A549 (cell line): ENCODE measurements around the gene DDX27. TPM values are rescaled to one million over a fixed set of nuclear protein-coding genes. Genes with fewer than 3 reads are reported as not detected.

Experiments used
- ATAC-seq, 2 experiments: fragments of 200-7000 bp in 1 of 2; fragments of >200 bp in 1 of 2; cut with Nextera tagmentation in 1 of 2; cut with Tn5 transposase in 1 of 2; 3 replicates each; pipeline versions ENCODE4 v1.8.0 to v1.9.1; 2018 to 2020; ENCODE audit warnings: mild to moderate bottlenecking in 1 of 2, moderate library complexity in 1 of 2
- CTCF ChIA-PET: fragments of 300-600 bp; sonication (Branson Sonifier 250); formaldehyde crosslinking; extraction: SDS; loops from one replicate; lab custom pipeline; 2021; ENCODE audit warnings: antibody characterized with exemption, inconsistent platforms; lab: Yijun Ruan, JAX
- POLR2A ChIA-PET: fragments of 350-600 bp; formaldehyde crosslinking; extraction: SDS; loops from one replicate; lab custom pipeline; 2021; ENCODE audit warnings: antibody characterized with exemption, inconsistent platforms; lab: Yijun Ruan, JAX
- DNase-seq, 2 experiments: peaks; one replicate each; pipeline versions ENCODE4 v3.0.0 to v3.0.0-alpha.2; 2011 to 2016; ENCODE audit warnings: low read depth in 1 of 2, low spot score in 1 of 2
- FAIRE-seq: peaks from 2 replicates; lab custom pipeline; 2011; peaks lifted over from hg19 to GRCh38; lab: Jason Lieb, UNC
- H3K27ac ChIP-seq, 2 experiments: fragments of >200 bp; sonication (Bioruptor Twin); formaldehyde crosslinking; 3 replicates each; pipeline ENCODE4 v1.5.1; 2016 to 2017
- H3K4me1 ChIP-seq: fragments of >200 bp; sonication (Bioruptor Twin); formaldehyde crosslinking; 3 replicates; pipeline ENCODE4 v1.6.1; 2016
- H3K4me2 ChIP-seq: fragments of >200 bp; sonication (Bioruptor Twin); formaldehyde crosslinking; 3 replicates; pipeline ENCODE4 v1.6.1; 2016
- H3K4me3 ChIP-seq: fragments of >200 bp; sonication (Bioruptor Twin); formaldehyde crosslinking; 3 replicates; pipeline ENCODE4 v1.5.1; 2016
- H3K9me3 ChIP-seq: fragments of >200 bp; sonication (Bioruptor Twin); formaldehyde crosslinking; 3 replicates; pipeline ENCODE4 v1.6.1; 2016
- CBX2 ChIP-seq: fragments of 200-600 bp; sonication (generic); IDR thresholded peaks from 2 replicates; pipeline ENCODE4 v1.6.1; 2016; ENCODE audit warnings: low read depth, mild to moderate bottlenecking, borderline replicate concordance
- CHD4 ChIP-seq: fragments of 200-600 bp; sonication (generic); IDR thresholded peaks from 2 replicates; pipeline ENCODE4 v1.6.1; 2016; ENCODE audit warnings: antibody characterized with exemption, mild to moderate bottlenecking, borderline replicate concordance
- EHF ChIP-seq: fragments of 250-450 bp; sonication (Bioruptor Pico); IDR thresholded peaks from 2 replicates; pipeline ENCODE4 v1.5.0; 2020; ENCODE audit warnings: mild to moderate bottlenecking
- EP300 ChIP-seq, 2 experiments: fragments of >200 bp; sonication (Bioruptor Twin); formaldehyde crosslinking; IDR thresholded peaks; 2 replicates in 1 of 2; 3 replicates in 1 of 2; pipeline ENCODE4 v1.6.1; 2016 to 2017
- FOSL2 ChIP-seq, 2 experiments: fragments of 450-650 bp in 1 of 2; fragments of >200 bp in 1 of 2; sonication (Bioruptor Twin) in 1 of 2; formaldehyde crosslinking; IDR thresholded peaks; 2 replicates each; pipeline versions ENCODE4 v1.5.0 to v1.6.1; 2016 to 2020; ENCODE audit warnings: mild to moderate bottlenecking in 1 of 2, moderate library complexity in 1 of 2
- FOXS1 ChIP-seq: fragments of 250-450 bp; sonication (Bioruptor Pico); IDR thresholded peaks from 2 replicates; pipeline ENCODE4 v1.5.0; 2020; ENCODE audit warnings: mild to moderate bottlenecking, moderate library complexity
- HEYL ChIP-seq: fragments of 250-450 bp; sonication (Bioruptor Pico); IDR thresholded peaks from 2 replicates; pipeline ENCODE4 v1.8.0; 2021; ENCODE audit warnings: mild to moderate bottlenecking, moderate library complexity
- HOXA7 ChIP-seq: fragments of 250-450 bp; sonication (Bioruptor Pico); IDR thresholded peaks from 2 replicates; pipeline ENCODE4 v1.5.0; 2020; ENCODE audit warnings: mild to moderate bottlenecking, moderate library complexity
- KDM1A ChIP-seq: fragments of 200-600 bp; sonication (generic); IDR thresholded peaks from 2 replicates; pipeline ENCODE4 v1.6.1; 2016; ENCODE audit warnings: low read depth, mild to moderate bottlenecking
- KDM5A ChIP-seq: fragments of 200-600 bp; sonication (generic); IDR thresholded peaks from 2 replicates; pipeline ENCODE4 v1.6.1; 2016; ENCODE audit warnings: antibody characterized with exemption, mild to moderate bottlenecking
- MAFK ChIP-seq: fragments of 450-650 bp; IDR thresholded peaks from 2 replicates; pipeline ENCODE4 v1.6.1; 2014; ENCODE audit not compliant: partially characterized antibody
- NFE2L2 ChIP-seq: fragments of 150-350 bp; conservative IDR thresholded peaks from 2 replicates; pipeline ENCODE4 v1.6.1; 2014; ENCODE audit warnings: low read length
- NPAS2 ChIP-seq: fragments of 250-450 bp; sonication (Bioruptor Pico); IDR thresholded peaks from 2 replicates; pipeline ENCODE4 v1.8.0; 2022; ENCODE audit warnings: mild to moderate bottlenecking, moderate library complexity, borderline replicate concordance
- PHF8 ChIP-seq: fragments of 200-600 bp; sonication (generic); IDR thresholded peaks from 2 replicates; pipeline ENCODE4 v1.6.1; 2016; ENCODE audit warnings: low read depth, mild to moderate bottlenecking, antibody characterized with exemption, moderate library complexity, borderline replicate concordance
- POLR2AphosphoS2 ChIP-seq: conservative IDR thresholded peaks from 2 replicates; pipeline ENCODE4 v1.6.1; 2012; ENCODE audit warnings: low read length, improper control_type of control experiment, inconsistent platforms
- RCOR1 ChIP-seq: fragments of 150-350 bp; IDR thresholded peaks from 2 replicates; pipeline ENCODE4 v1.6.1; 2014; ENCODE audit warnings: antibody characterized with exemption, low read length, low read depth
- RFX5 ChIP-seq: fragments of 450-650 bp; IDR thresholded peaks from 2 replicates; pipeline ENCODE4 v1.7.1; 2014; ENCODE audit warnings: antibody characterized with exemption, mild to moderate bottlenecking, moderate library complexity
- ZNF302 ChIP-seq: fragments of 250-450 bp; sonication (Bioruptor Pico); IDR thresholded peaks from 2 replicates; pipeline ENCODE4 v1.9.0; 2021; ENCODE audit warnings: inconsistent platforms, mild to moderate bottlenecking, moderate library complexity
- ZSCAN20 ChIP-seq: fragments of 250-450 bp; sonication (Bioruptor Pico); IDR thresholded peaks from 2 replicates; pipeline ENCODE4 v1.8.0; 2022; ENCODE audit warnings: mild to moderate bottlenecking, moderate library complexity
- WGBS: methylation state at CpG from one replicate; pipeline ENCODE4 v1.1.6; 2017; ENCODE audit errors: missing lambda C conversion rate; 5-methylcytosine and 5-hydroxymethylcytosine counted together
- polyA plus RNA-seq, 4 experiments: library from polyadenylated mRNA; depleted of rRNA in 3 of 4; stranded (reverse); fragments of >200 nt; fragmentation: RNase III in 1 of 4; extraction: RNeasy Plus Mini Kit Qiagen cat#74134 plus additional on column Dnase treatment in 1 of 4; gene quantifications; 2 replicates in 3 of 4; 3 replicates in 1 of 4; pipeline ENCODE4 v1.2.3, GENCODE V29; 2011 to 2017
- TF ChIP-seq, protein P1 (sequence below): IDR thresholded peaks from 2 replicates; pipeline ENCODE4 v1.6.1; 2012
- TF ChIP-seq, protein P2 (sequence below): fragments of >200 bp; sonication (Bioruptor Twin); formaldehyde crosslinking; IDR thresholded peaks from 3 replicates; pipeline ENCODE4 v1.5.1; 2016
- TF ChIP-seq, protein P3 (sequence below): fragments of 250-450 bp; sonication (Bioruptor Pico); IDR thresholded peaks from 2 replicates; pipeline ENCODE4 v1.5.0; 2020; ENCODE audit warnings: low read depth, mild to moderate bottlenecking, moderate library complexity

The DDX27 gene
- polyA plus RNA-seq, 2 of the 4 experiments (the other 2 are of a cell fraction), result 69.3 TPM

DNA sequence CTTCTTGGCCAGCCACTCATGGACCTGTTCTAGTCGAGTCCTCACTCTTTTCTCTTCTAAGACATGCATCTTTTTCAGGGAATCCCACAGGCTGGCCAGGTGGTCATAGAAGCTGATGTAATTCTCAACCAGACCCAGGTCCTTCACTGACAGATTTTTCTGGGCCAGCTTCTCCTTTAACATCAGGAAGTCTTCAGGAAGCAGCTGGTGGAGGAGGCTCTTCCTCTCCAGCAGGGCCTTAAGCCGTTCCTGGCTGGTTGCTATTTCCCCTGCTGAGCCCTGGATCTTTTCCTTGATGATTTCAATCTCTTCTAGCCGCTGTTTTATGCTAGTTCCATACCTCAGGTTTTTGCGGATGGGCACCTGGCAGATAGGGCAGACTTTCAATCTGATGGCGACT, 28.6 kb downstream of the DDX27 start:
- ChIA-PET POLR2A (interaction anchor here (0.7 to 2.3 kb wide), 2 partner anchors 10 to 73 kb away, joined by 3 to 6 read pairs; no protein-coding TSS in a partner anchor), CTCF (interaction anchor here (0.5 to 5.4 kb wide), 9 partner anchors 10 to 236 kb away, joined by 3 to 30 read pairs (median 9); no protein-coding TSS in a partner anchor)
- no peaks in the 10 kb centered on the region for H3K9me3 ChIP-seq
- H3K27ac ChIP-seq, result no peak overlapping the region
- DNase-seq, result no peak
- no peak for ATAC-seq
- TF ChIP-seq KDM5A (no peak), CBX2 (no peak), NPAS2 (CRISPR knock-in tag) (no peak), NFE2L2 (no peak), PHF8 (no peak), FOXS1 (CRISPR knock-in tag) (no peak), HOXA7 (CRISPR knock-in tag) (no peak), ZNF302 (no peak), HEYL (CRISPR knock-in tag) (no peak)
- TF ChIP-seq, protein P1, sequence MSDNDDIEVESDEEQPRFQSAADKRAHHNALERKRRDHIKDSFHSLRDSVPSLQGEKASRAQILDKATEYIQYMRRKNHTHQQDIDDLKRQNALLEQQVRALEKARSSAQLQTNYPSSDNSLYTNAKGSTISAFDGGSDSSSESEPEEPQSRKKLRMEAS, result no peak
- TF ChIP-seq, protein P2, sequence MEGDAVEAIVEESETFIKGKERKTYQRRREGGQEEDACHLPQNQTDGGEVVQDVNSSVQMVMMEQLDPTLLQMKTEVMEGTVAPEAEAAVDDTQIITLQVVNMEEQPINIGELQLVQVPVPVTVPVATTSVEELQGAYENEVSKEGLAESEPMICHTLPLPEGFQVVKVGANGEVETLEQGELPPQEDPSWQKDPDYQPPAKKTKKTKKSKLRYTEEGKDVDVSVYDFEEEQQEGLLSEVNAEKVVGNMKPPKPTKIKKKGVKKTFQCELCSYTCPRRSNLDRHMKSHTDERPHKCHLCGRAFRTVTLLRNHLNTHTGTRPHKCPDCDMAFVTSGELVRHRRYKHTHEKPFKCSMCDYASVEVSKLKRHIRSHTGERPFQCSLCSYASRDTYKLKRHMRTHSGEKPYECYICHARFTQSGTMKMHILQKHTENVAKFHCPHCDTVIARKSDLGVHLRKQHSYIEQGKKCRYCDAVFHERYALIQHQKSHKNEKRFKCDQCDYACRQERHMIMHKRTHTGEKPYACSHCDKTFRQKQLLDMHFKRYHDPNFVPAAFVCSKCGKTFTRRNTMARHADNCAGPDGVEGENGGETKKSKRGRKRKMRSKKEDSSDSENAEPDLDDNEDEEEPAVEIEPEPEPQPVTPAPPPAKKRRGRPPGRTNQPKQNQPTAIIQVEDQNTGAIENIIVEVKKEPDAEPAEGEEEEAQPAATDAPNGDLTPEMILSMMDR, result no peak
- no peak overlapping the region for H3K4me3 ChIP-seq
- FAIRE-seq, result no peak
- WGBS, result 93% methylated on average over 5 of the region's 5 CpGs
- H3K4me1 ChIP-seq, result no peaks in the 10 kb centered on the region
- H3K4me2 ChIP-seq, result no peak overlapping the region

DNA sequence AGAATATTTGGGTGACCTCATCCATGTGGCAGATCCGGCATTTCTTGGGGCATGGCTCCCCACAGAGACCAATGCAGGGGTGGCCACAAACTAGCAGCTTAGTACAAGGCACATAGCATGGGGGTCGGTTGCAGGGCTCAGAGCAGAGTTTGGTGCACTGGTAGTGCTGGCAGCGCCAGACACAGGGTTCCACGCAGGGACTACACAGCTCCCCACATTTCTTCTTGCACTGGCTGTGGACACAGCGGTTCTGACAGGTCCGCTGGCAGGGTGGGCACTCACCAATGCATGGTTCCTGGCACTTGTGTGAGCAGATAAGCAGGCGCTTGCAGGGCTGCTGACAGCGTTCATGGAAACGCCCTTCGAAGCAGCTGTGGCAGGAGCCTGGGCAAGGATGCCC, 29.1 kb downstream of the DDX27 start:
- POLR2A ChIA-PET, result no interaction called here

DNA sequence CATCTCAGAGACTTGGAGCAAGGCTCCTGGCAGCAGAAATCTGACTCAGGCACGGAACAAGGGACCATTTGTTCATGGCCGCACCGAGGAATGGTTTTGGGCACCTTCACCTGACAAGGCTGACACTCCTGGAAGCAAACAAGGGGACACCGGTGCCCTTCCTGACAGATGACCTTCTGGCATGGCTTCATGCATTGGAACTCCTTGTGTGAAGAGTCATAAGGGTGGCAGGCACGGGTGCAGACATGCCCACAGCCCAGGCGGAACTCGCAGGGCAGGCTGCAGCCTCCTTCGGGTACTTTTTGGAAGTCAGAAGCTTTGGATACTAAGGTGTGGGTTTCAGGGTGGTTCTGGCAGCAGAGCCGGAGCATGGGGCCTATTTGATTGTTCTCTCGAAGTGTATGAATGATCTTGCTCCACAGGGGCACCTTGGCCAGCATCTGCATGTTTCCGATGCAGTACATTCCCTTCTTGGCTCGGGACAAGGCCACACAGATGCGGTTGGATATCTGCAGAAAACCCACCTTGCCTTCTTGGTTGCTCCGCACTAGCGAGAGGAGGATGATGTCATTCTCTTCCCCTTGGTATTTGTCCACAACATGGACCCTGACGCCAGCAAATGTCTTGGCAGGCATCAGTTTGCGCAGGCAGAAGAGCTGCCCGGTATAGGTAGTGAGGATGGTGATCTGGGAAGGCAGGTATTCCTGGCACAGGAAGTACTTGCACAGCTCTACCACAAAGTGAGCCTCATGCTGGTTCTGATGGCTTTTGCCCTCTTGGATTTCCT, 29.9 kb downstream of the DDX27 start:
- ChIA-PET CTCF (interaction anchor here (0.6 to 1.3 kb wide), 2 partner anchors 43 to 116 kb away, joined by 3 read pairs; no protein-coding TSS in a partner anchor), POLR2A (interaction anchor here (1.5 kb wide), 1 partner anchor 30 kb away, joined by 4 read pairs; the partner anchor contains the start of gene DDX27)
- Histone ChIP-seq H3K4me3 (no peak overlapping the region), H3K27ac (no peak overlapping the region), H3K4me1 (no peaks in the 10 kb centered on the region), H3K4me2 (no peak overlapping the region), H3K9me3 (no peaks in the 10 kb centered on the region)
- TF ChIP-seq MAFK (no peak), HOXA7 (CRISPR knock-in tag) (no peak), EHF (CRISPR knock-in tag) (no peak), ZSCAN20 (no peak), PHF8 (no peak), FOSL2 (IDR thresholded peaks at IDR 0.05) (no peak), FOSL2 (CRISPR knock-in tag; IDR thresholded peaks at IDR 0.05) (no peak), EP300 (IDR thresholded peaks at IDR 0.05) (no peak), HEYL (CRISPR knock-in tag) (no peak), POLR2AphosphoS2 (no peak), RCOR1 (no peak)
- 93% methylated on average over 18 of the region's 18 CpGs for WGBS
- no peak for DNase-seq
- no peak for FAIRE-seq
- no peak for ATAC-seq

More for the DNA sequence above, 29.1 kb downstream of the DDX27 start:
- Histone ChIP-seq H3K4me2 (no peak overlapping the region), H3K9me3 (no peaks in the 10 kb centered on the region), H3K4me3 (no peak overlapping the region), H3K27ac (no peak overlapping the region), H3K4me1 (no peaks in the 10 kb centered on the region)
- ATAC-seq, result no peak; a peak in 1 of 6 replicates
- CTCF ChIA-PET, result interaction anchor here (0.6 to 3.5 kb wide), 5 partner anchors 11 to 236 kb away, joined by 3 to 24 read pairs (median 12); no protein-coding TSS in a partner anchor
- DNase-seq, result no peak
- TF ChIP-seq KDM1A, result no peak
- TF ChIP-seq CHD4, result no peak
- TF ChIP-seq, protein P3, sequence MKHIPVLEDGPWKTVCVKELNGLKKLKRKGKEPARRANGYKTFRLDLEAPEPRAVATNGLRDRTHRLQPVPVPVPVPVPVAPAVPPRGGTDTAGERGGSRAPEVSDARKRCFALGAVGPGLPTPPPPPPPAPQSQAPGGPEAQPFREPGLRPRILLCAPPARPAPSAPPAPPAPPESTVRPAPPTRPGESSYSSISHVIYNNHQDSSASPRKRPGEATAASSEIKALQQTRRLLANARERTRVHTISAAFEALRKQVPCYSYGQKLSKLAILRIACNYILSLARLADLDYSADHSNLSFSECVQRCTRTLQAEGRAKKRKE, result no peak
- TF ChIP-seq, protein P1, result no peak
- TF ChIP-seq RFX5, result no peak
- TF ChIP-seq ZSCAN20, result no peak
- FAIRE-seq, result no peak
- WGBS, result 95% methylated on average over 10 of the region's 10 CpGs
